Right lung (tissue), 5 donors: Measurements from ENCODE around the gene GDPD3. TPM values are rescaled to one million over a fixed set of nuclear protein-coding genes. Genes with fewer than 3 reads are reported as not detected.

ENCODE experiments used
- DNase-seq, 2 donors: peaks; one replicate each; pipeline ENCODE4 v3.0.0-alpha.2; 2013
- polyA plus RNA-seq, 5 donors: library from polyadenylated mRNA; unstranded; fragments of 120-200 nt; gene quantifications; one replicate each; pipeline versions ENCODE4 v1.2.1 to v1.2.3, GENCODE V29; 2013; ENCODE audit warnings: inconsistent platforms in 1 of 5, low replicate concordance in 1 of 5; ENCODE audit not compliant: insufficient read length in 5 of 5, insufficient read depth in 1 of 5

The GDPD3 gene
- polyA plus RNA-seq, 5 donors, result 11.0 to 18.4 (median 15.6) TPM

- DNase-seq, result no peak
These were observed 30.7 kb downstream of the GDPD3 start for GRCh38 chr16:30082545-30083090.

GRCh38 chr16:30079480-30079879 is 33.9 kb downstream of the GDPD3 start:
- DNase-seq, result no peak

GRCh38 chr16:30078744-30079143 is 34.6 kb downstream of the GDPD3 start:
- no peak for DNase-seq

GRCh38 chr16:30077656-30078055 is 35.7 kb downstream of the GDPD3 start:
- no peak for DNase-seq

GRCh38 chr16:30076276-30076791 is 37.0 kb downstream of the GDPD3 start:
- no peak for DNase-seq

- DNase-seq, result peak; percentile 84 to 85
These were observed 37.6 kb downstream of the GDPD3 start, which contains the start of gene PPP4C for GRCh38 chr16:30075503-30076275. TSS of gene PPP4C (plus strand) at chr16:30075994. CDS start at chr16:30076378, 384 bp downstream.

- DNase-seq, result no peak
These were observed 42.8 kb downstream of the GDPD3 start for GRCh38 chr16:30070490-30070889.

GRCh38 chr16:30069611-30070462 is 43.5 kb downstream of the GDPD3 start:
- no peak for DNase-seq

- DNase-seq, result no peak
These were observed 44.4 kb downstream of the GDPD3 start for GRCh38 chr16:30068750-30069610.

- DNase-seq, result no peak
These were observed 45.0 kb downstream of the GDPD3 start for GRCh38 chr16:30068333-30068732.

- DNase-seq, result no peak
These were observed 45.8 kb downstream of the GDPD3 start for GRCh38 chr16:30067584-30067916.

- DNase-seq, result no peak
These were observed 46.4 kb downstream of the GDPD3 start for GRCh38 chr16:30066761-30067583.

GRCh38 chr16:30065943-30066760 is 47.2 kb downstream of the GDPD3 start:
- DNase-seq, result no peak

GRCh38 chr16:30065102-30065942 is 48.0 kb downstream of the GDPD3 start, which contains the start of gene ALDOA:
TSS of gene ALDOA (plus strand) at chr16:30065760. CDS start at chr16:30066898, 1,138 bp downstream.
- peak; percentile 99 for DNase-seq

GRCh38 chr16:30064729-30065101 is 48.6 kb downstream of the GDPD3 start:
- no peak for DNase-seq

GRCh38 chr16:30063893-30064728 is 49.2 kb downstream of the GDPD3 start:
- DNase-seq, result peak; percentile 52 to 64

- DNase-seq, result no peak
These were observed 50.0 kb downstream of the GDPD3 start for GRCh38 chr16:30063278-30063892.
